ENCODE data around the gene LRCH4.

LRCH4 gene

GRCh38 chr7:100585511-100586265 is at the start of gene LRCH4:
TSS of gene LRCH4 (minus strand) at chr7:100586129. CDS start at chr7:100586100, 29 bp downstream.
- peak; percentile 66 for DNase-seq

- DNase-seq: peak; percentile 76
Measured at GRCh38 chr7:100632951-100633717, 47.2 kb upstream of the LRCH4 start.

- no peak for DNase-seq
Measured at GRCh38 chr7:100630066-100630465, 44.1 kb upstream of the LRCH4 start.

- peak; percentile 58 for DNase-seq
Measured at GRCh38 chr7:100629117-100629716, 43.3 kb upstream of the LRCH4 start.

GRCh38 chr7:100627238-100627549 is 41.3 kb upstream of the LRCH4 start:
- no peak for DNase-seq

- peak; percentile 92 for DNase-seq
Measured at GRCh38 chr7:100626530-100627237, 40.8 kb upstream of the LRCH4 start.

GRCh38 chr7:100626055-100626454 is 40.1 kb upstream of the LRCH4 start:
- no peak for DNase-seq

GRCh38 chr7:100623951-100624824 is 38.3 kb upstream of the LRCH4 start:
- no peak for DNase-seq

GRCh38 chr7:100621554-100621953 is 35.6 kb upstream of the LRCH4 start:
- no peak for DNase-seq

GRCh38 chr7:100620804-100621203 is 34.9 kb upstream of the LRCH4 start:
- no peak for DNase-seq

GRCh38 chr7:100620239-100620638 is 34.3 kb upstream of the LRCH4 start:
- DNase-seq: no peak

- no peak for DNase-seq
Measured at GRCh38 chr7:100614308-100614861, 28.5 kb upstream of the LRCH4 start.

- DNase-seq: no peak
Measured at GRCh38 chr7:100613412-100614175, 27.7 kb upstream of the LRCH4 start.

- peak; percentile 23 for DNase-seq
Measured at GRCh38 chr7:100612730-100613390, 26.9 kb upstream of the LRCH4 start.

- peak; percentile 99 for DNase-seq
Measured at GRCh38 chr7:100611983-100612729, 26.2 kb upstream of the LRCH4 start, which contains the start of gene MOSPD3. TSS of gene MOSPD3 (plus strand) at chr7:100612540. CDS start at chr7:100612792, 252 bp downstream.

GRCh38 chr7:100609958-100610357 is 24.0 kb upstream of the LRCH4 start:
- no peak for DNase-seq

GRCh38 chr7:100607111-100607510 is 21.2 kb upstream of the LRCH4 start:
- DNase-seq: no peak

GRCh38 chr7:100606313-100606712 is 20.4 kb upstream of the LRCH4 start:
- no peak for DNase-seq
